T-cell (primary cell): ENCODE results near the gene ZDHHC14. TPM values are rescaled to one million over a fixed set of nuclear protein-coding genes. Genes with fewer than 3 reads are reported as not detected.

Source experiments
- ATAC-seq, 4 experiments: fragments of 200-7000 bp in 3 of 4; fragments of 150-1000 bp in 1 of 4; cut with Tn5 transposase; replicated peaks in 1 of 4; 1 replicate in 3 of 4; 2 replicates in 1 of 4; pipeline ENCODE4 v1.10.0; 2021; ENCODE audit warnings: moderate library complexity in 3 of 4, mild to moderate bottlenecking in 2 of 4, moderate number of reproducible peaks in 1 of 4
- CTCF ChIA-PET, 2 donors: fragments of 300-600 bp; sonication (Branson Sonifier 250); formaldehyde crosslinking; loops; one replicate each; lab custom pipeline; 2022; ENCODE audit warnings: antibody characterized with exemption in 2 of 2; lab: Charles Lee
- POLR2A ChIA-PET, 2 donors: fragments of 300-600 bp; sonication (Branson Sonifier 250); formaldehyde crosslinking; loops; one replicate each; lab custom pipeline; 2022; ENCODE audit warnings: antibody characterized with exemption in 2 of 2; lab: Charles Lee
- DNase-seq, 35 experiments: peaks; one replicate each; pipeline versions ENCODE4 v3.0.0 to v3.0.0-alpha.2; 2013 to 2023
- H3K27ac ChIP-seq: one replicate; pipeline ENCODE4 v1.5.1; 2013; ENCODE audit warnings: low read length
- H3K27me3 ChIP-seq, 2 experiments: replicated peaks in 1 of 2; 1 replicate in 1 of 2; 2 replicates in 1 of 2; pipeline versions ENCODE4 v1.6.1 to v1.7.0; 2013; ENCODE audit warnings: low read length in 1 of 2, mixed read lengths in 1 of 2; ENCODE audit not compliant: control insufficient read depth in 2 of 2, insufficient read depth in 2 of 2; ENCODE audit errors: extremely low read depth in 1 of 2
- H3K36me3 ChIP-seq, 2 donors: 1 replicate in 1 of 2; 2 replicates in 1 of 2; pipeline versions ENCODE4 v1.6.1 to v1.7.0; 2013; ENCODE audit warnings: low read length in 1 of 2; ENCODE audit not compliant: control insufficient read depth in 2 of 2, insufficient read depth in 1 of 2; ENCODE audit errors: extremely low read depth in 1 of 2
- H3K4me1 ChIP-seq, 2 experiments: 1 replicate in 1 of 2; 2 replicates in 1 of 2; pipeline versions ENCODE4 v1.6.1 to v1.7.0; 2013; ENCODE audit warnings: low read length in 2 of 2, mixed read lengths in 1 of 2; ENCODE audit not compliant: insufficient read depth in 2 of 2, control insufficient read depth in 1 of 2; ENCODE audit errors: extremely low read depth in 1 of 2
- H3K4me3 ChIP-seq, 2 donors: 1 replicate in 1 of 2; 2 replicates in 1 of 2; pipeline versions ENCODE4 v1.5.1 to v1.7.0; 2013; ENCODE audit warnings: mild to moderate bottlenecking in 2 of 2, low read length in 1 of 2, moderate library complexity in 1 of 2; ENCODE audit not compliant: control insufficient read depth in 1 of 2; ENCODE audit errors: extremely low read depth in 1 of 2
- H3K9me3 ChIP-seq: 2 replicates; pipeline ENCODE4 v1.7.0; 2013
- H3K27ac Mint-ChIP-seq, 2 donors: one replicate each; pipeline ENCODE4 v1.8.0; 2020 to 2021; ENCODE audit warnings: mild to moderate bottlenecking in 2 of 2, mixed read lengths in 2 of 2
- H3K27me3 Mint-ChIP-seq, 2 donors: one replicate each; pipeline ENCODE4 v1.8.0; 2021 to 2022; ENCODE audit warnings: mixed read lengths in 2 of 2
- H3K36me3 Mint-ChIP-seq: one replicate; pipeline ENCODE4 v1.8.0; 2021; ENCODE audit warnings: mixed read lengths
- H3K4me1 Mint-ChIP-seq, 3 donors: one replicate each; pipeline ENCODE4 v1.8.0; 2020 to 2022; ENCODE audit warnings: mixed read lengths in 3 of 3, mild to moderate bottlenecking in 1 of 3
- H3K4me3 Mint-ChIP-seq, 3 donors: one replicate each; pipeline ENCODE4 v1.8.0; 2020 to 2022; ENCODE audit warnings: mild to moderate bottlenecking in 3 of 3, mixed read lengths in 3 of 3, moderate library complexity in 3 of 3
- H3K9me3 Mint-ChIP-seq, 3 donors: one replicate each; pipeline ENCODE4 v1.8.0; 2020 to 2022; ENCODE audit warnings: mixed read lengths in 3 of 3
- WGBS: methylation state at CpG from one replicate; pipeline ENCODE4 v1.1.5; 2013; ENCODE audit warnings: missing lambda C conversion rate; ENCODE audit not compliant: insufficient coverage; 5-methylcytosine and 5-hydroxymethylcytosine counted together
- total RNA-seq, 35 experiments: library from RNA in 6 of 35; stranded (reverse) in 6 of 35; fragments of 120-200 nt in 1 of 35; gene quantifications; one replicate each; pipeline versions ENCODE4 v1.2.1 to v1.2.4 and lab custom pipeline; 2013 to 2026

Gene ZDHHC14
- total RNA-seq, 5 donors from 2014 or later (not counting 1 experiment from before 2014, with no cell fraction given), result 2.1 to 3.7 (median 2.6) TPM

GRCh38 chr6:157561414-157561790 lies 180.4 kb downstream of the ZDHHC14 start:
- Mint-ChIP-seq H3K27me3 (no peaks in the 10 kb centered on the region), H3K9me3 (no peaks in the 10 kb centered on the region), H3K4me1 (peaks cover 21 to 52% (median 51%) of the 10 kb centered on the region in 3 donors), H3K4me3 (peak overlapping the region in 1 of 3 donors; percentile 43), H3K36me3 (no peaks in the 10 kb centered on the region), H3K27ac (peak overlapping the region in 1 of 2 donors; percentile 69)
- no peaks in the 10 kb centered on the region for H3K36me3 ChIP-seq
- WGBS, result 80% methylated on average over 2 of the region's 8 CpGs
- ChIA-PET CTCF (no interaction called here), POLR2A (no interaction called here)
- H3K4me1 ChIP-seq, result peaks cover 7 to 43% of the 10 kb centered on the region in 2 experiments
- H3K27me3 ChIP-seq, result no peaks in the 10 kb centered on the region
- H3K4me3 ChIP-seq, result no peak overlapping the region
- ATAC-seq, result peak in 1 of 4 experiments; percentile 23
- no peaks in the 10 kb centered on the region for H3K9me3 ChIP-seq
- no peak for DNase-seq
- H3K27ac ChIP-seq, result no peak overlapping the region

GRCh38 chr6:157561929-157562810 lies 181.2 kb downstream of the ZDHHC14 start:
- CTCF ChIA-PET, result no interaction called here
- peak overlapping the region; percentile 11 for H3K27ac ChIP-seq
- 61% methylated on average over 11 of the region's 15 CpGs for WGBS
- no peaks in the 10 kb centered on the region for H3K36me3 ChIP-seq
- H3K4me3 Mint-ChIP-seq, result peak overlapping the region in 2 of 3 donors; percentile 1 to 43
- no peaks in the 10 kb centered on the region for H3K27me3 Mint-ChIP-seq
- ATAC-seq, result peak in 3 of 4 experiments; percentile 14 to 55 (median 27)
- peaks cover 7 to 36% of the 10 kb centered on the region in 2 experiments for H3K4me1 ChIP-seq
- H3K4me1 Mint-ChIP-seq, result peaks cover 21 to 47% (median 44%) of the 10 kb centered on the region in 3 donors
- no peaks in the 10 kb centered on the region for H3K9me3 ChIP-seq
- DNase-seq, result peak in 1 of 35 experiments; percentile 17
- no peaks in the 10 kb centered on the region for H3K9me3 Mint-ChIP-seq
- H3K36me3 Mint-ChIP-seq, result no peaks in the 10 kb centered on the region
- no peaks in the 10 kb centered on the region for H3K27me3 ChIP-seq
- H3K27ac Mint-ChIP-seq, result peak overlapping the region; percentile 69 to 84
- POLR2A ChIA-PET, result no interaction called here
- H3K4me3 ChIP-seq, result no peak overlapping the region

GRCh38 chr6:157562997-157563396 lies 182.0 kb downstream of the ZDHHC14 start:
- Mint-ChIP-seq H3K9me3 (no peaks in the 10 kb centered on the region), H3K4me3 (no peak overlapping the region), H3K36me3 (no peaks in the 10 kb centered on the region), H3K27me3 (no peaks in the 10 kb centered on the region), H3K4me1 (peaks cover 21 to 45% (median 40%) of the 10 kb centered on the region in 3 donors), H3K27ac (no peak overlapping the region)
- DNase-seq (no peak), ATAC-seq (no peak)
- Histone ChIP-seq H3K27ac (no peak overlapping the region), H3K9me3 (no peaks in the 10 kb centered on the region), H3K36me3 (no peaks in the 10 kb centered on the region), H3K27me3 (no peaks in the 10 kb centered on the region), H3K4me1 (peaks cover 7 to 30% of the 10 kb centered on the region in 2 experiments), H3K4me3 (no peak overlapping the region)
- CTCF ChIA-PET, result no interaction called here
- POLR2A ChIA-PET, result no interaction called here
- WGBS, result 95% methylated on average over 11 of the region's 11 CpGs

GRCh38 chr6:157563611-157564284 lies 182.8 kb downstream of the ZDHHC14 start:
- WGBS, result 81% methylated on average over 4 of the region's 8 CpGs
- Mint-ChIP-seq H3K27me3 (no peaks in the 10 kb centered on the region), H3K27ac (peak overlapping the region in 1 of 2 donors; percentile 11), H3K4me1 (peaks cover 21 to 47% (median 35%) of the 10 kb centered on the region in 3 donors), H3K4me3 (no peak overlapping the region), H3K9me3 (no peaks in the 10 kb centered on the region), H3K36me3 (no peaks in the 10 kb centered on the region)
- no peaks in the 10 kb centered on the region for H3K36me3 ChIP-seq
- ATAC-seq (peak in 1 of 4 experiments; percentile 27), DNase-seq (no peak)
- peaks cover 7 to 30% of the 10 kb centered on the region in 2 experiments for H3K4me1 ChIP-seq
- H3K9me3 ChIP-seq, result no peaks in the 10 kb centered on the region
- H3K27me3 ChIP-seq, result no peaks in the 10 kb centered on the region
- no peak overlapping the region for H3K27ac ChIP-seq
- no peak overlapping the region for H3K4me3 ChIP-seq
- ChIA-PET POLR2A (no interaction called here), CTCF (no interaction called here)

GRCh38 chr6:157568702-157569101 lies 187.7 kb downstream of the ZDHHC14 start:
- DNase-seq, result no peak
- H3K4me3 ChIP-seq, result no peak overlapping the region
- Mint-ChIP-seq H3K4me1 (peaks cover 23 to 44% (median 29%) of the 10 kb centered on the region in 3 donors), H3K27ac (no peak overlapping the region), H3K27me3 (no peaks in the 10 kb centered on the region), H3K9me3 (no peaks in the 10 kb centered on the region), H3K36me3 (no peaks in the 10 kb centered on the region), H3K4me3 (no peak overlapping the region)
- peaks cover 9 to 22% of the 10 kb centered on the region in 2 experiments for H3K4me1 ChIP-seq
- ATAC-seq, result no peak
- WGBS, result no CpG with 5 or more reads among the region's 1 CpG
- H3K36me3 ChIP-seq, result no peaks in the 10 kb centered on the region
- H3K27ac ChIP-seq, result no peak overlapping the region
- H3K27me3 ChIP-seq, result peaks cover 0 to 3% of the 10 kb centered on the region in 2 experiments
- ChIA-PET POLR2A (no interaction called here), CTCF (no interaction called here)
- no peaks in the 10 kb centered on the region for H3K9me3 ChIP-seq

- Mint-ChIP-seq H3K9me3 (no peaks in the 10 kb centered on the region), H3K4me1 (peaks cover 23 to 40% (median 24%) of the 10 kb centered on the region in 3 donors), H3K27ac (peak overlapping the region in 1 of 2 donors; percentile 19), H3K27me3 (no peaks in the 10 kb centered on the region), H3K4me3 (peak overlapping the region in 2 of 3 donors; percentile 55 to 67), H3K36me3 (no peaks in the 10 kb centered on the region)
- peaks cover 0 to 3% of the 10 kb centered on the region in 2 experiments for H3K27me3 ChIP-seq
- WGBS, result no CpG with 5 or more reads among the region's 3 CpGs
- ChIA-PET POLR2A (no interaction called here), CTCF (interaction anchor here in 1 of 2 donors (0.5 to 0.6 kb wide), 2 partner anchors 158 to 1528 kb away, joined by 3 read pairs; no protein-coding TSS in a partner anchor)
- H3K36me3 ChIP-seq, result no peaks in the 10 kb centered on the region
- H3K9me3 ChIP-seq, result no peaks in the 10 kb centered on the region
- ATAC-seq (peak; percentile 60 to 99 (median 82)), DNase-seq (peak in 1 of 35 experiments; percentile 62)
- H3K4me1 ChIP-seq, result peaks cover 8 to 22% of the 10 kb centered on the region in 2 experiments
- no peak overlapping the region for H3K27ac ChIP-seq
- no peak overlapping the region for H3K4me3 ChIP-seq
These were observed 188.6 kb downstream of the ZDHHC14 start for GRCh38 chr6:157569543-157569942.
